Dedifferentiated amniotic fluid mesenchymal stem cell (primary cell): ENCODE results near the gene TACC2.
A peak's percentile ranks its signal among the peaks of the same experiment; 100 is the strongest.
"Not testable (repeated sequence)": the region's sequence is repeated elsewhere in the genome, so short reads cannot be mapped to it uniquely, and the experiment has no call there.

Experiments used
- DNase-seq: peaks from one replicate; pipeline ENCODE4 v3.0.0-alpha.2; 2016; ENCODE audit errors: extremely low spot score

Gene TACC2

DNA sequence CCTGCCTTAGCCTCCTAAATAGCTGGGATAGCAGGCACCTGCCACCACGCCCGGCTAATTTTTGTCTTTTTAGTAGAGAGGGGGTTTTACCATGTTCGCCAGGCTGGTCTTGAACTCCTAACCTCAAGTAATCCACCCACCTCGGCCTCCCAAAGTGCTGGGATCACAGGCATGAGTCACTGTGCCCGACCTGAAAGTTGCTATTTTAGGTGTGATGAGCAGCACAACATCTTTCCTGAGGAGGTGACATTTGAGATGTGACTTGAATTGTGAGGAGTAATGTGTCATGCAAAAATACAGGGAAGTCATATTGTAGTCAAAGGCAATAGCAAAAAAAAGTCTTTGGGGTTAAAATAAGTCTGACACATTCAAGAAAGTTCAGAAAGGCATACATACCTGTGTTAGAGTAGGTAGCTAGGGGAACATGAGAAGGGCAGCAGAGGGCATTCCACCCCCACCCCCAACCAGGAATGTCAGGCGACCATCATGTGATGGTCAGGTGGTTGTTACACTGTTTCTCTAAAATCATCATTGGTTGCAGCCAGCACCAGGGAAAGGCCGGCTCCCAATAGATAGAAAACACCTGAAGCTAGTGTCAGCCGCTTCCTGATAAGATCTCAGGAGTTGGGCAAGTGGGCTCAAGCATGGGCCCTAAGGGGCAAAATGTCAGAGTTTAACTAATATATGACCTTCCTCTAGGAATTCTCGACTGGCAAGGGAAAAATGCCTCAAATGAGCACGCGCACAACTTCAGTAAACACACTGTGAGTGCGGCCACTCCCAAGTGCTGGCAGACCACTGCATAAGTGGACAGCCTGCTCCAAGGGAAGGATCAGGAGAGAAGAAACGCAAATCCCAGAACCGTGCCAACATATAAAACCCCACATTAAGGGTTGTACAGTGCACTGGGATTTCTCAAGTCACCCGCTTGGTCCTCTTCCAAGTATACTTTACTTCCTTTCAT lies at the start of gene TACC2:
Gene TACC2, plus strand, starts transcription at position 803 of the 964 bp plus-strand sequence. CDS start 32,819 bp downstream, outside the sequence.
- no peak for DNase-seq

- no peak for DNase-seq
These were observed 47.4 kb upstream of the TACC2 start for GRCh38 chr10:121941532-121941931.

DNA sequence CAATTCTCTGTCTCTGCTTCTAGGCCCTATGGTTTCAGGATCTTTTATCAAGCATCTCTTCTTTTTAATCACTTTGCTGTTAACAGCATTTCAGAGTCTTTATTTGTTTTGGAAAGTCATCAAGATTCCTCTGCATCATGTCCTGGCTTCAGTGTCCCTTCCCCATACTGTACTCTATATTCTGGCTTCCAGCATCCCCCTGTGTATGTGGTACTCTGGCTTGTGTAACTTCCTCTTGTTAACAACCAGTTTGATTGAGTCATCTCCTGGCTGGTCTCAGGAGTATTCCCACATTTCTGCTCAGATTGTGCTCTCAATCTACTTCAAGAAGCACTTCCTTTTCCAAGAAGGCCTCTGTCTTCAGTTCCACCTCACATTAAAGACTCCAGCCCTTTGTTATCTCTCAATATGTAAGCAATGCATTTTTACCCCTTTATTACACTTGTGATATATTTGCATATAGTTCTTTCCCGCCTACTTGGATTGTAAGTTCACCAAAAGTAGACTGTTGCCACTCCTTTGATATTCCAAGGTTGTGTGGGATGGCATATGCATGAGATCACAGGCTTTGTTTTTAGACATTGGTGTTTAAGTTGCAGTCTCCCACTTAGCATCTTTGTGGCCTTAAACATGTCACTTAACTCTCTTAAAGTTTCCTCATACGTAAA lies 46.1 kb upstream of the TACC2 start:
- DNase-seq: peak; percentile 54

DNA sequence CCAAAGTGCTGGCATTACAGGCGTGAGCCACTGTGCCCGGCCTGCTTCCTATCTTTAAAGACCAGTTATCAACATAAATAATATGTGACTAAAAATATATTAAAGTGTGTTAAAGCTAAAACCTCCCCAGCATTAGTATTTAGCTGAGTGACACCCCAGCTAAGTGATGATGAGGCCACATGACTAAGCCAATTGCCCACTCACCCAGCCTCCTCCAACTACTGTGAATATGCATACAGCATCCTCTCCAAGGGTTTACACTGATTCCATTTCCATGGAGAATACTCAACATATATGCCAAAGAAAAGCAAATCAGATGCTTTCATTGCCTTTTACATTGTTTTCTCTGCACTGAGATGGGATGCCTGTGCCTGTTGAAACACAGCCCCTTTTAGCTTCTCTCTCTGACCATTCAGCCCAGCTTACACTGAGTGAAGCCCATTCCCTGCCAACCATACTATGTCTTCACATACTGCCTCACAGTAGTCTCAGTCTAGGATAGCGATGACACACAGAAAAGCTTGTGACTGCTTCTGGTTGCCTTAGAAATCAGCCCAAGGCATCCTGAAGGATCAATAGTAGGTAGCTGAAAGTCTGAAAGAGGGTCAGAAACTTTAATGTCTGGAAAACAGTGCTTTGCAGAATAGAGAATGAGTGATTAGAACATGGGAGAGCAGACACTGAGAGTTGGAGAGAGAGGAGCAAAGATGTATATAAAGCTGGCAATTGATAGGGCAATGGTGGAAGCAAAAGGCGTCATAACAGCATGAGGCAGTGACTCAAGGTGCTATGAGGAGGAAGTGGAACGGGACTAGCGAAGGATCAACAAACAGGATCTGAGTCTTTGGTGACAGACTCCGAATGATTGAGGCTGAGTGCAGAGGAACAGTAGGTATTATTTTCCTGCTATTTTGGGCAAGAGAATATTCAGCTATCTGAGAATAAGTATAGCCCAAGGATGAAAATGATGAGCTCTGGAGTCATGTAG lies 41.3 kb upstream of the TACC2 start:
- no peak for DNase-seq

DNA sequence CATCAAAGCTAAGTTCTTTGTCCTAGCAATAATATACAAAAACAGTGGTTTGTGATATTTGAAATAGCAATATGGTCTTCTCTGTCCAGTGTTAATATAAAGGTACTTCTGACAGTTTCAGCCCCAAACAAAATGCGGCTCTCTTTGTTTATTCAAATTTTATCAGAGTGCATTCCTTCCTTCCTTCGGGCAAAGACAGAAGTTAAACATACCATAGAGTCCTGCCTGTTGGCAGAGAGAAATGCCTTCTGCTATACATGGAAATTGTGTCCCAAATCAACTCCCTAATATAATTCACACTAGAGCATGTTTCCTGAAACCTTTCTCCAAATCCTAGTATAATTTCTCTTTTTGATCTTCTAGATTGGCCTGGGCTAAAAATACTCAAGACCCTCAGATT lies 39.9 kb upstream of the TACC2 start:
- DNase-seq: no peak

DNA sequence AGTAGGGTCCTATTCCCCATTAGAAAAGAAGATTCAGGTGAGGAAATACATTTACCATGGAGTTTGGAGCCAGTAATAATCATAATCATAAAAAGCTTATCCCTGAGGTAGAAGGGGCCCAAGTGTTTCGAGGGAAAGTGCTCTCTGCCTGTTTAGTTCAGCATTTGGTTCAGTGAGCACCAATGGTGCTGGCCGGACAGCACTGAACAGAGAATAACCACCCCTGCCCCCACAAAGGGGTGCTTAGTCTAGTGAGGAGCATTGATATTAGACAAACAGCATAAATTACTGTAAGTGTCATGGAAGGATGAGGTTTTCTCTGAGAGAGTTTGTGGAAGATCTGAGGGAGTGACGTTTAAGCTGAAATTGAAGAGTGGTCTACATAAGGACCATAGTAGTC lies 39.5 kb upstream of the TACC2 start:
- no peak for DNase-seq

- DNase-seq: no peak
These were observed 36.7 kb upstream of the TACC2 start for GRCh38 chr10:121952226-121952625.

DNA sequence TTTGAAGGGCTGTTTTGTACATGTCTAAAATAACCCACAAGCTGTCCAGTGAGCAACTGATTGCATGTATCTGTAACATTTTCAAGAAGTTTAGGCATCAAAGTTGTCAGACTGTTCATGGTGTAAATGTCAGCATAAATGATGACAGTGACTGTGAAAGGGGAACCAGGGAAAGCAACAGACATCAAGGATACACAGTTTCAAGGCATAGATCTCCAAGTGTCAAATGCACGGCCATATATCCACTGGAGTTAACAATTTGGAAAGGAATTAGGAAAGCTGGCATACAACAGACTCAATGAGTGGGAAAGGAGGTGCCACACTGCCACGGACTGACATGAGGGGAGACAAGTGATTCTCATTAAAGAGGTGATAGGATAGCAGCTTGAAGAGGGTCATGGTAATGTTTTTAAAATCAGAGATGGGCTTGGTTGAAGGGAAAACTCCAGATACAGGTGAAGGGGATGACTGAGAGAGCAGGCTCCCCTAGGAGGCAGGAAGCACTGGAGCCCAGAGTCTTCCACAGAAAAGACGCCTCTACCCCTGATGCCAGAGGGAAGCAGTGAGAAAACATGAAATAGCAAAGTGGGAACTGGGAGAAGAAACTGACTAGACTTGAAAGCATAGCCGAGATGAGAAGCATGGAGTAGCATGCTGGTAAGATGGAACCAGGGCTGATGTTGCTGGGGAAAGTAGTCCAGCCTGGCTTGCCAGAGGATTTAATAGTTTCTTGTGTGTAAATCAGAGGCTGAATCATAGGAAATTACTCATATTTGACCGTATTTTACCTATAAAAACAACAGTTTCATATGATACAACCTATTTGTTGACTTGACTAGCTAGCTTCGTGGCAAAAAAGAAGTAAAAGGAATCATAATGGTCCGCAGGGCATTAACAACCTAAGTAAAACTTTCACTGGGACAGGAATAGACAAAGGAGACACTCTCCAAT lies 32.6 kb upstream of the TACC2 start:
- DNase-seq: no peak

DNA sequence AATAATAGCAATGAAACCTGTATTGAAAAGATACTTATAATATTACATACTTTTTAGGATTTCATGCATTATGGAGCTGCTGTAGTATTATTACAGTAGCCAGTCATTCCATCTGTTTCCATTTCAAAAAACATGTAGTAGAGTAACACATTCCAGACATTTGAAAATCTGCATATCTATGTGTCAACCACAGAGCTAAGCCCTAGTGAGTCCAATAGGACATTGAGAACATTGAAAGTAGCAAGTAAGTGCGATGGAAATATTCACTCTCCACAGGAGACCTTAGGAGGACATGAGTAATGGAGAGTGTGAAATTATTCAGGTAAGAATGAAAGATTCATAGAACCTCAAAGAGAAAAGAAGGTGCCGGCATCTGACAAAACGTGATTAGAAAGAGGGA lies 29.3 kb upstream of the TACC2 start:
- no peak for DNase-seq

DNA sequence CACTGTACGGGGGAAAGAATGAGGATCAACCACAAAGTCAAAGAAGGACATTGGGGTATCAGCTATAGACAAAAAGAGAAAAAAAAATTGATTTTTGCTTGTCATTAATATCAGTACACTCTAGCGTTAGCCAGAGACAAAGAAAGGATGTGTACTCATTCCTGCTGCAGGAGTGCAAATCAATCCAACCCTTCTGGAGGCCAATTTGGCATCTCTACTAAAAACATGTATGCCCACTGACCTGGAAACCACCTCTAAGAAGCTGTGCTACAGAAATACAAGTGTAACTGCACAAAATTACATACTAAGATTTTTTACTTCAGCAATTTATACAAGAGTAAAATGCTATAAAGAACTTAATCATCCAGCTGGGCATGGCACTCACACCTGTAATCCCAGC lies 27.5 kb upstream of the TACC2 start:
- no peak for DNase-seq

- DNase-seq: no peak
These were observed 23.0 kb upstream of the TACC2 start for GRCh38 chr10:121965996-121966395.

- not testable (repeated sequence) for DNase-seq
These were observed 19.9 kb upstream of the TACC2 start for GRCh38 chr10:121969086-121969485.

DNA sequence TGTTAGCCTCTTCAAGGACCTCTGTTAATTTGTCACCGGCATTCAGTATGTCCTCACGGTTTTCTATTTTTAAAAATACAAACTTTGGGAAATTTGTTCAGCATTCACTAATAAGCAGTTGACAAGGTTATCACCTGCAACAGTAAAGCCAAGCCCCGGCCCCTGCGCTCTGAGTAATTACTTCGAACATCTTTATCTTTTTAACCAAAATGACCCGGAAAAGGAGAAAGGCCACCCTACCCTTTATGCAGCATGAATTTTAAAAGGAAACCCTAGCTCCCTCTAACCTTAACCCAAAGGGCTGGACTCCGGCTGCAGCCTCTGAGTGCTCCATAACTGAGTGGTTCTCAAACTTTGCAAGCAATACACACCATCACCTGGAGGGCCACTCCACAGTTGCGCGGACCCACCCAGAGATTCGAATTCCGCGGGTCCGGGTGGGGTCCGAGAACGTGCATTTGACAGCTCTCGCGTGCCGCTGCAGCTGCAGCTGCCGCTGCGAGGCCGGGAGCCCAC lies 14.9 kb upstream of the TACC2 start:
- no peak for DNase-seq

DNA sequence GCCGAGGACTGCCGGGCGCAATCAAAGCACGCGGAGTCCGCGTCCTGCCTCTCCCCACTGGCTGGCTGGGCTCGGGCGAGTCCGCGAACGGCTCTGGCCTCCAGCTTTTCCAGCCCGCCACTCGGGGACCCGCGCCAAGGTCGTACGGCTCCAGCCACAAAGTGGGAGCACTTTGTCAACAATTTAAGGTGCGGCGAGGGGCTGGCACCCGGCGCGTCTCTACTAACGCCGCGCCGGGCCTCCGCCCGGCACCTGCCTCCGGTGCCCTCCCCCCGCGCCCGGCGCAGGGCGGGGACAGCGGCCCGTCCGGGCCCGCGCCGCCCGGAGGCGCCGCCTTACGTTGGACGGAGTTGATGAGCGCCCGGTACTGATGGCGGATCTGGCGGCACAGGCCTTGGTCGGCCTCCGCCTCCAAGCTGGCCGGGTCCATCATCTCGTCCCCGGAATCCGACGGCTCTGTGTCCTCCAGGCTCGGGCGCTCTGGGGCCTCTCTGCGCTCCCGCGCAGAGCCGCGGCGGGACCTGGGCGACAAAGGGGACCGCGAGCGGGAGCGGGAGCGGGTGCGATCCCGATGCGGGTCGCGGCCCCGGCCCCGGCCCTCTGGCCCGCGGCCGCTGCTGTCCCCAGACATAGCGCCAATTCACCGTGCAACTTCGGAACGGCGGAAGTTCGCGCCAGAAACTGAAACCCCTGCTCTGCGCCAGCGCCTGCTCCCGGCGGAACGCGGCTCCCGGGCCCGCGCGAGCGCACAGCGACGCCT lies 14.2 kb upstream of the TACC2 start, which contains the start of gene NSMCE4A:
Gene NSMCE4A, minus strand, starts transcription at position 683 of the 760 bp plus-strand sequence. Its CDS starts 52 bp downstream, at position 631.
- DNase-seq: peak; percentile 65

GRCh38 chr10:121975295-121976086 lies 13.5 kb upstream of the TACC2 start:
- no peak for DNase-seq

DNA sequence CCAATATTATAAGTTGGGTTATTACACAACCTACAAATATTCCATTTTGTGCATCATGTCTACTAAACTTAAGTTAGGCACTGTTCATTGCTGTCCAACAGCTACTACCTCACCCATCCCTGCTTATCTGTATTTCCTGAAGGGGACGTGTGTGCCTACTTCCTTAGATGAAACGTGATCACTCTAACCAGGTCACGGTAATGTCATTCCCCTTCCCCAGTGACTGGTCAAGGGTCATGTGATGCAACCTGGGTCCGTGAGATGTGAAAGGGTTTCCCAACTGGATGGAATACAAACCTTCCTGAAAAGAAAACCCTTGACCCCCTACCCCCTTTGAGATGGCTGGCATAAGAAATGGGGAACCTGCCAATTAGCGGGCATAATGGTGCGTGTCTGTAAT lies 12.4 kb upstream of the TACC2 start:
- no peak for DNase-seq

DNA sequence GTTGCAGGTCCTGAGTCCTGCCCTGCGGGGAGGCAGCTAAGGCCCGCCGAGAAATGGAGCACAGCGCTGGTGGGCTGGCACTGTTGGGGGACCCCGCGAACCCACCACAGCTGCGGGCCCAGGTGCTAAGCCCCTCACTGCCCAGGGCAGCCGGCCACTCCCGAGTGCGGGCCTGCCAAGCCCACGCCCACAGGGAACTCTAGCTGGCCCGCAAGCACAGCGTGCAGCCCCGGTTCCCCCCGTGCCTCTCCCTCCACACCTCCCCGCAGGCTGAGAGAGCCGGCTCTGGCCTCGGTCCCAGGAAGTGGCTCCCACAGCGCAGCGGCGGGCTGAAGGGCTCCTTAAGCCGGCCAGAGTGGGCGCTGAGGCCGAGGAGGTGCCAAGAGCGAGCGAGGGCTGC lies 10.5 kb upstream of the TACC2 start:
- DNase-seq: no peak

DNA sequence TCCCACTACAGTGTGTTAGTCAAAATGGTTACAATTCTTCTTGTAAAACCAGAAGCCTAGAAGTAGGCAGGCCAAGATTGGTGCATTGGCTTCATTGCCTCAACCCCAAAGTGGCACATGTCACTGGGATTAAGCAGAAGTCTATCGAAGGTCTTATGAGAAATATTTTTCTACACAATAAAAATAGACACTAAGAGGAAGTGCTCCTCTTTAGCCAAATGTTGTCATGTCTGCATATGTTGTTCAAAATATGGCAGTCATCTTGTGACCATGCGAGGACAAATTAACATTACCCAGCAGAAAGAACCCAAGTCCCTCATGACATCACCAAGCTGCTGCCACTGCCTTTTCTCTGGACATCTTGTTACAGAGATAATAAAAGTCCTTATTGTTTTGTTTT lies 7.6 kb upstream of the TACC2 start:
- no peak for DNase-seq

DNA sequence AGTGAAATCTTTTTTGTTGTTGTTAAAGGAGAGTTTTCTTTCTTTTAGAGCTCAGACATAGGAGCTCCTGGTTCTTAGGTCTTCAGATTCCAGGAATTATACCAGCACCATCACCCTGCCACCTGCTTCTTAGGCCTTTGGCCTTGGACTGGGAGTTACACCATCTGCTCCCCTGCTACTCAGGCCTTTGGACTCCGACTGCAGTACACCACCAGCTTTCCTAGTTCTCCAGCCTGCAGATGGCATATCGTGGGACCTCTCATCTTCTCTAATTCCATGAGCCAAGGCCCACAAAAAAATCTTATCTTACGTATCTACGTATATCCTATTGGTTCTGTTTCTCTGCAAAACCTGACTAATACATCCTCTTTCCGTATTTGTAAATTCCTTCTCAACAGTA lies 5.1 kb upstream of the TACC2 start:
- no peak for DNase-seq
